H1 (cell line): ENCODE results near the gene STYK1. TPM values are rescaled to one million over a fixed set of nuclear protein-coding genes. Genes with fewer than 3 reads are reported as not detected.

Experiments
- CTCF ChIA-PET: fragments of 300-600 bp; sonication (Branson Sonifier 250); formaldehyde crosslinking; loops from one replicate; lab custom pipeline; 2021; ENCODE audit not compliant: partially characterized antibody; lab: Charles Lee
- POLR2A ChIA-PET: fragments of 300-600 bp; sonication (Branson Sonifier 250); formaldehyde crosslinking; loops from one replicate; lab custom pipeline; 2021; ENCODE audit warnings: inconsistent platforms; ENCODE audit not compliant: partially characterized antibody; lab: Charles Lee
- DNase-seq, 2 experiments: peaks; one replicate each; pipeline versions ENCODE4 v3.0.0 to v3.0.0-alpha.2; 2010 to 2022; ENCODE audit warnings: low spot score in 2 of 2, low read depth in 1 of 2, mixed read lengths in 1 of 2
- FAIRE-seq: peaks from 2 replicates; lab custom pipeline; 2011; peaks lifted over from hg19 to GRCh38; lab: Jason Lieb, UNC
- H2AFZ ChIP-seq: 2 replicates; pipeline ENCODE4 v1.8.1; 2012; ENCODE audit warnings: low read length, inconsistent platforms
- H2AK5ac ChIP-seq: 2 replicates; pipeline ENCODE4 v1.6.1; 2013; ENCODE audit warnings: low read depth, low read length
- H2BK120ac ChIP-seq: replicated peaks from 2 replicates; pipeline ENCODE3; 2013; ENCODE audit warnings: low read depth, low read length, inconsistent platforms
- H2BK12ac ChIP-seq: 2 replicates; pipeline ENCODE4 v1.6.1; 2013; ENCODE audit warnings: low read depth, low read length
- H2BK15ac ChIP-seq: 2 replicates; pipeline ENCODE4 v1.6.1; 2013; ENCODE audit warnings: low read length
- H2BK20ac ChIP-seq: 2 replicates; pipeline ENCODE4 v1.6.1; 2013; ENCODE audit warnings: low read length
- H2BK5ac ChIP-seq: 2 replicates; pipeline ENCODE4 v1.6.1; 2013; ENCODE audit warnings: low read depth, low read length
- H3K14ac ChIP-seq: 2 replicates; pipeline ENCODE4 v1.6.1; 2013; ENCODE audit warnings: inconsistent platforms; ENCODE audit not compliant: insufficient read length
- H3K18ac ChIP-seq: 2 replicates; pipeline ENCODE4 v1.6.1; 2013; ENCODE audit warnings: low read length; ENCODE audit errors: extremely low read depth
- H3K23ac ChIP-seq: 2 replicates; pipeline ENCODE4 v1.6.1; 2013; ENCODE audit warnings: inconsistent platforms; ENCODE audit not compliant: insufficient read length
- H3K23me2 ChIP-seq: 2 replicates; pipeline ENCODE4 v1.6.1; 2013; ENCODE audit warnings: low read depth, low read length
- H3K27ac ChIP-seq: 2 replicates; pipeline ENCODE4 v1.6.1; 2011; ENCODE audit warnings: low read depth, low read length, inconsistent platforms
- H3K27me3 ChIP-seq, 4 experiments: replicated peaks in 1 of 4; 1 replicate in 1 of 4; 2 replicates in 3 of 4; pipeline versions ENCODE4 v1.6.1 to v1.8.1; 2011 to 2013; ENCODE audit warnings: low read length in 3 of 4, mild to moderate bottlenecking in 3 of 4, inconsistent platforms in 2 of 4, mixed read lengths in 2 of 4, moderate library complexity in 1 of 4; ENCODE audit not compliant: control insufficient read depth in 3 of 4, insufficient read depth in 3 of 4; ENCODE audit errors: extremely low read depth in 1 of 4
- H3K36me3 ChIP-seq, 4 experiments: 2 replicates each; pipeline versions ENCODE4 v1.6.1 to v1.8.1; 2011 to 2013; ENCODE audit warnings: mild to moderate bottlenecking in 4 of 4, low read length in 3 of 4, moderate library complexity in 2 of 4, control low read depth in 1 of 4, inconsistent platforms in 1 of 4; ENCODE audit not compliant: insufficient read depth in 4 of 4, control insufficient read depth in 2 of 4
- H3K4ac ChIP-seq: replicated peaks from 2 replicates; pipeline ENCODE3; 2013; ENCODE audit warnings: low read length, low read depth, mixed read lengths, inconsistent platforms; ENCODE audit not compliant: insufficient read length
- H3K4me1 ChIP-seq, 4 experiments: replicated peaks in 1 of 4; 1 replicate in 1 of 4; 2 replicates in 3 of 4; pipeline versions ENCODE4 v1.6.1 to v1.8.1; 2011 to 2013; ENCODE audit warnings: low read length in 3 of 4, inconsistent platforms in 2 of 4, mixed read lengths in 1 of 4; ENCODE audit not compliant: insufficient read depth in 4 of 4, control insufficient read depth in 3 of 4
- H3K4me2 ChIP-seq, 2 experiments: 2 replicates each; pipeline versions ENCODE4 v1.6.1 to v1.8.1; 2011 to 2013; ENCODE audit warnings: low read depth in 2 of 2, low read length in 2 of 2, control low read depth in 1 of 2, inconsistent platforms in 1 of 2, mild to moderate bottlenecking in 1 of 2; ENCODE audit not compliant: insufficient read depth in 1 of 2
- H3K4me3 ChIP-seq, 4 experiments: fragments of 200-600, 300-600 bp in 1 of 4; sonication (generic), shearing (Covaris generic), sonication (Bioruptor Twin) in 1 of 4; 2 replicates each; pipeline versions ENCODE4 v1.5.1 to v1.8.1; 2011 to 2016; ENCODE audit warnings: low read length in 4 of 4, low read depth in 3 of 4, control low read depth in 2 of 4, inconsistent platforms in 2 of 4, mild to moderate bottlenecking in 2 of 4, mixed read lengths in 1 of 4, moderate library complexity in 1 of 4; ENCODE audit not compliant: insufficient read depth in 2 of 4; ENCODE audit errors: extremely low read depth in 1 of 4
- H3K56ac ChIP-seq: replicated peaks from 2 replicates; pipeline ENCODE3; 2013; ENCODE audit warnings: low read depth, mild to moderate bottlenecking, mixed read lengths, low read length, inconsistent platforms; ENCODE audit not compliant: insufficient read length
- H3K79me1 ChIP-seq: 2 replicates; pipeline ENCODE4 v1.6.1; 2013; ENCODE audit warnings: low read depth, low read length, control low read depth
- H3K79me2 ChIP-seq, 2 experiments: 2 replicates each; pipeline versions ENCODE4 v1.6.1 to v1.8.1; 2012 to 2013; ENCODE audit warnings: low read length in 2 of 2, mild to moderate bottlenecking in 2 of 2, inconsistent platforms in 1 of 2; ENCODE audit not compliant: insufficient read depth in 2 of 2, control insufficient read depth in 1 of 2
- H3K9ac ChIP-seq, 4 experiments: replicated peaks in 1 of 4; 1 replicate in 1 of 4; 2 replicates in 3 of 4; pipeline versions ENCODE4 v1.6.1 to v1.8.1; 2011 to 2013; ENCODE audit warnings: low read depth in 3 of 4, low read length in 3 of 4, control low read depth in 2 of 4, mild to moderate bottlenecking in 2 of 4, moderate library complexity in 2 of 4, inconsistent platforms in 1 of 4; ENCODE audit errors: extremely low read depth in 1 of 4
- H3K9me3 ChIP-seq, 2 experiments: 2 replicates each; pipeline versions ENCODE4 v1.6.1 to v1.8.1; 2012 to 2013; ENCODE audit warnings: mild to moderate bottlenecking in 2 of 2, moderate library complexity in 2 of 2, control low read depth in 1 of 2, inconsistent platforms in 1 of 2, low read depth in 1 of 2, low read length in 1 of 2, mixed read lengths in 1 of 2; ENCODE audit not compliant: insufficient read depth in 2 of 2
- H4K20me1 ChIP-seq, 2 experiments: replicated peaks in 1 of 2; 2 replicates each; pipeline versions ENCODE3 to v1.8.1; 2011 to 2013; ENCODE audit warnings: inconsistent platforms in 2 of 2, low read length in 2 of 2, mild to moderate bottlenecking in 1 of 2; ENCODE audit not compliant: insufficient read depth in 2 of 2, control insufficient read depth in 1 of 2
- H4K5ac ChIP-seq: 2 replicates; pipeline ENCODE4 v1.6.1; 2013; ENCODE audit warnings: low read length, low read depth, mixed read lengths, inconsistent platforms; ENCODE audit not compliant: insufficient read length
- H4K8ac ChIP-seq: 2 replicates; pipeline ENCODE4 v1.8.0; 2013; ENCODE audit warnings: mild to moderate bottlenecking, moderate library complexity, low read length, inconsistent platforms; ENCODE audit not compliant: insufficient read depth; ENCODE audit errors: extremely low read depth
- H4K91ac ChIP-seq: replicated peaks from 2 replicates; pipeline ENCODE3; 2013; ENCODE audit warnings: low read length, mixed read lengths, inconsistent platforms; ENCODE audit not compliant: insufficient read length
- BCL11A ChIP-seq, 2 experiments: IDR thresholded peaks; one replicate each; pipeline ENCODE4 v1.6.1; 2011; ENCODE audit warnings: low read depth in 2 of 2, low read length in 2 of 2, mild to moderate bottlenecking in 2 of 2
- CTBP2 ChIP-seq: IDR thresholded peaks from 2 replicates; pipeline ENCODE4 v1.7.0; 2011; ENCODE audit warnings: borderline replicate concordance, mild to moderate bottlenecking, moderate library complexity, mixed read lengths, low read length; ENCODE audit not compliant: insufficient read depth, insufficient read length
- CTCF ChIP-seq, 3 experiments: IDR thresholded peaks; 1 replicate in 2 of 3; 2 replicates in 1 of 3; pipeline versions ENCODE4 v1.5.1 to v1.6.1; 2011; ENCODE audit warnings: low read length in 3 of 3, mild to moderate bottlenecking in 3 of 3, inconsistent platforms in 2 of 3, low read depth in 1 of 3, moderate library complexity in 1 of 3; ENCODE audit not compliant: insufficient read depth in 1 of 3; ENCODE audit errors: control extremely low read depth in 1 of 3
- GTF2F1 ChIP-seq: IDR thresholded peaks from 2 replicates; pipeline ENCODE4 v1.6.1; 2012; ENCODE audit warnings: low read depth, low read length, improper control_type of control experiment, borderline replicate concordance
- HDAC6 ChIP-seq: IDR thresholded peaks from one replicate; pipeline ENCODE4 v1.7.1; 2012; ENCODE audit warnings: low read depth, mild to moderate bottlenecking, inconsistent platforms, low read length, moderate library complexity
- JUND ChIP-seq: IDR thresholded peaks from 2 replicates; pipeline ENCODE4 v1.6.1; 2011; ENCODE audit warnings: mild to moderate bottlenecking, improper control_type of control experiment, low read length
- KDM5A ChIP-seq: fragments of 200-600 bp; IDR thresholded peaks from 2 replicates; pipeline ENCODE4 v1.7.1; 2012; ENCODE audit warnings: mild to moderate bottlenecking, low read length, inconsistent platforms, mixed read lengths
- RAD21 ChIP-seq, 2 experiments: IDR thresholded peaks in 1 of 2; conservative IDR thresholded peaks in 1 of 2; 2 replicates each; pipeline ENCODE4 v1.6.1; 2011; ENCODE audit warnings: low read depth in 2 of 2, low read length in 2 of 2, improper control_type of control experiment in 1 of 2, inconsistent platforms in 1 of 2, mild to moderate bottlenecking in 1 of 2, moderate library complexity in 1 of 2
- RNF2 ChIP-seq: fragments of 200-900, 300-1000 bp; sonication (generic); IDR thresholded peaks from 2 replicates; pipeline ENCODE4 v1.7.1; 2016; ENCODE audit warnings: borderline replicate concordance, low read depth, mild to moderate bottlenecking, antibody characterized with exemption, low read length; ENCODE audit not compliant: poor library complexity, severe bottlenecking; ENCODE audit errors: missing control alignments
- RXRA ChIP-seq: IDR thresholded peaks from 2 replicates; pipeline ENCODE4 v1.6.1; 2011; ENCODE audit warnings: low read depth, mild to moderate bottlenecking, low read length, moderate library complexity; ENCODE audit not compliant: insufficient read depth
- SAP30 ChIP-seq: fragments of 300-600 bp; sonication (generic); IDR thresholded peaks from 2 replicates; pipeline ENCODE4 v1.7.1; 2012; ENCODE audit warnings: low read length, moderate library complexity, mild to moderate bottlenecking, inconsistent platforms; ENCODE audit not compliant: insufficient read depth, insufficient replicate concordance
- WGBS, 2 experiments: shearing (Covaris generic) in 1 of 2; methylation state at CpG; one replicate each; pipeline versions ENCODE4 v1.1.6 to v1.1.7; 2013 to 2015; ENCODE audit warnings: low lambda C conversion rate in 2 of 2, mixed read lengths in 2 of 2, inconsistent platforms in 1 of 2, low coverage in 1 of 2, missing lambda C conversion rate in 1 of 2; ENCODE audit not compliant: insufficient replicate concordance in 2 of 2, insufficient coverage in 1 of 2, insufficient read length in 1 of 2; ENCODE audit errors: extremely low coverage in 1 of 2, missing lambda C conversion rate in 1 of 2; 5-methylcytosine and 5-hydroxymethylcytosine counted together
- polyA plus RNA-seq, 7 experiments: library from polyadenylated mRNA; depleted of rRNA in 3 of 7; stranded (reverse) in 5 of 7; unstranded in 2 of 7; fragments of >200 nt in 5 of 7; fragments of 200-250 nt in 2 of 7; gene quantifications; 1 replicate in 5 of 7; 2 replicates in 1 of 7; 4 replicates in 1 of 7; pipeline versions ENCODE4 v1.2.1 to v1.2.3, GENCODE V29; 2011 to 2013; ENCODE audit warnings: missing spikeins in 2 of 7, mixed read lengths in 2 of 7
- total RNA-seq: library from RNA; stranded (reverse); fragmentation: NEBNext Ultra II Directional; extraction: Animal tissue kit (Norgen Biotek cat#: 25700); gene quantifications from 2 replicates; pipeline ENCODE4 v1.2.1, GENCODE V29; 2021

STYK1 gene
- total and polyA plus RNA-seq, 2 of the 8 experiments (the other 6 are each of a cell fraction or from before 2014, with no cell fraction given), result 0.38 to 1.1 TPM

GRCh38 chr12:10664499-10664898 is 9.4 kb downstream of the STYK1 start:
- no peak overlapping the region for H3K4me2 ChIP-seq
- H4K8ac ChIP-seq, result no peak overlapping the region
- ChIA-PET CTCF (no interaction called here), POLR2A (no interaction called here)
- no peaks in the 10 kb centered on the region for H3K4me1 ChIP-seq
- no peak overlapping the region for H2AFZ ChIP-seq
- no peak overlapping the region for H3K27ac ChIP-seq
- no peaks in the 10 kb centered on the region for H4K20me1 ChIP-seq
- H3K27me3 ChIP-seq, result no peaks in the 10 kb centered on the region
- no peak overlapping the region for H2BK15ac ChIP-seq
- no peak overlapping the region for H3K18ac ChIP-seq
- H2BK5ac ChIP-seq, result no peak overlapping the region
- DNase-seq, result no peak
- no peak for FAIRE-seq
- H3K23ac ChIP-seq, result no peak overlapping the region
- no peak overlapping the region for H3K4me3 ChIP-seq
- no peaks in the 10 kb centered on the region for H3K9me3 ChIP-seq
- no peak overlapping the region for H4K5ac ChIP-seq
- H3K36me3 ChIP-seq, result no peaks in the 10 kb centered on the region
- H2BK12ac ChIP-seq, result no peak overlapping the region
- no peaks in the 10 kb centered on the region for H3K23me2 ChIP-seq
- no peak overlapping the region for H3K14ac ChIP-seq
- H2BK120ac ChIP-seq, result no peak overlapping the region
- no peak overlapping the region for H3K56ac ChIP-seq
- no peak overlapping the region for H4K91ac ChIP-seq
- no peak overlapping the region for H2BK20ac ChIP-seq
- no peak overlapping the region for H3K4ac ChIP-seq
- H3K79me2 ChIP-seq, result no peaks in the 10 kb centered on the region
- H2AK5ac ChIP-seq, result no peak overlapping the region
- 89% methylated on average over 2 of the region's 2 CpGs; no CpG with 5 or more reads in 1 of the 2 experiments for WGBS, 2 experiments
- H3K9ac ChIP-seq, result no peak overlapping the region
- no peaks in the 10 kb centered on the region for H3K79me1 ChIP-seq
- TF ChIP-seq CTBP2 (no peak), HDAC6 (no peak), CTCF (IDR thresholded peaks at IDR 0.05; ENCODE audit: control extremely low read depth in 1 of 3, insufficient read depth in 1 of 3, low read depth in 1 of 3, low read length in 3 of 3) (no peak), KDM5A (no peak), RNF2 (no peak), GTF2F1 (no peak), BCL11A (IDR thresholded peaks at IDR 0.05; ENCODE audit: low read depth in 2 of 2, low read length in 2 of 2) (no peak), RAD21 (IDR thresholded peaks at IDR 0.05 in 1 of 2, conservative IDR thresholded peaks at IDR 0.05 in 1 of 2; ENCODE audit: low read depth in 2 of 2, low read length in 2 of 2) (no peak), RXRA (no peak), JUND (no peak), SAP30 (no peak)
